Daoy (cell line): Measurements from ENCODE around the gene OR8J3. TPM values are rescaled to one million over a fixed set of nuclear protein-coding genes. Genes with fewer than 3 reads are reported as not detected.
A peak's percentile ranks its signal among the peaks of the same experiment; 100 is the strongest.
"Not testable (repeated sequence)": the region's sequence is repeated elsewhere in the genome, so short reads cannot be mapped to it uniquely, and the experiment has no call there.

ENCODE experiments used
- DNase-seq: peaks from one replicate; pipeline ENCODE4 v3.0.0-alpha.2; 2015; ENCODE audit warnings: low read depth
- total RNA-seq: library from RNA; depleted of rRNA; stranded (reverse); fragments of >200 nt; shearing (Covaris generic); gene quantifications from 2 replicates; pipeline ENCODE4 v1.2.3, GENCODE V29; 2014; rRNA removed

OR8J3 gene
- total RNA-seq = not detected in 2 replicates

GRCh38 chr11:56140151-56140661 is at the start of gene OR8J3:
Gene OR8J3 (minus strand): TSS chr11:56140201. CDS start chr11:56137718, 2,483 bp downstream.
- no peak for DNase-seq

- no peak for DNase-seq
These were observed 48.6 kb upstream of the OR8J3 start for GRCh38 chr11:56188602-56189001.

DNA sequence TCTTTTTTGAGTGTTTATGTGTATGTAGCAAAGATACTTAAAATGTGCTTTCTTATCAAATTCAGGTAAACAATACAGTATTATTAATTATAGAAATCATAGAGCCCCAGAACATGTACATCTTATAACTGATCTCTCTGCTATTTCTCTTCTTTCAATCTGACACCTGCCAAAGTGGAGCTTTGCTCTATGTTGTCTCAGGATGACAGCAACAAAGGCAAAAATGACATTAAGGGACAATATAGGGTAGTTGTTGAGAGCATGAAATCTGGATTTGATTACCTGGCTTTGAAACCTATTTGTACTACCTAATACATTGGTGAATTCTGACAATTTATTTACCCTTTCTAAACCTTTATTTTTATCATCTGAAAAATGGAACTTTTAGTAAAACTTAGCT is 43.5 kb upstream of the OR8J3 start:
- no peak for DNase-seq

DNA sequence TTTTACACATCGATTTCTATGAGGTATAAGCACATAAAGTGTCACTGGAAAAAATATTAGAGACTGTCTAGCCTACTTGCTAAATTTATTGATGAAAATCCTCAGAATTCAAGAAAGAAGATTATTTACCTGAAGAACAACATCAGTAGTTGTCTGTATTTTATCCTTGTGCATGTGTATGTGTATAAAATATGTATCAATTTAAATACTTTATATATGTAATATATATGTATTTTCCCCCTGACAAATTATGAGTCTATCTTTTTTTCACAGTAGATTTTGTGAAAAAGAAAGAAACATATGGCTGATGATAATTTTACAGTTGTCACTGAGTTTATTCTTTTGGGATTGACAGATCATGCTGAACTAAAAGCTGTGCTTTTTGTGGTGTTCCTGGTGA is 36.3 kb upstream of the OR8J3 start, which contains the start of gene OR5J2:
OR5J2 (plus strand) TSS at position 301 of the 400 bp plus-strand sequence; CDS start at position 301, 0 bp downstream.
- DNase-seq = no peak

DNA sequence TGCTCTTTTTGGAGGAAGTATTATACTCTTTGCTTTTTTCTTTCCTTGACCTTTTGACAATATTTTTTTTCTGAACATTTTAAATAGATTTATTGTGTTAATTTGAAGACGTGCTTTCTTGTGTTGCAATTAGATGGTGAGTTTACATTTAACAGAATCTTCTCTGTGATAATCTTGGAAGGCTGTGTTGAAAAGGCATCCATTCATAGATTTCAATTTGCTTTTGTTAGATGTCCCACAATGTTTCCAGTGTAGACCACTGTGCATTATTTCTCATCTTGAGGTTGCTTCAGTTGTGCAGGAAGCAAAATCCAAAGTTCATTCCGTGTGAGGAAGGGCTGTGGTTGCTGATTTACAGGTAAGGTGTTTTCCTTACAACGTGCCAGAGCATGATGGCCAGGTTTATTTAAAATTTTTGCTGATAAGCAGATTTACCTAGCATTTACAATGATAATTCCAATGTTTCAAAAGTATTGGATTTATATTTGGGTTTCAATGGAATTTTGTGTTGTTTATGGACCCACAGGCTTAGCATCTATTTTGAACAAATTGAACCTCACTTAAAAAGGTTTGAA is 32.3 kb upstream of the OR8J3 start:
- no peak for DNase-seq

GRCh38 chr11:56163804-56164203 is 23.8 kb upstream of the OR8J3 start:
- no peak for DNase-seq

DNA sequence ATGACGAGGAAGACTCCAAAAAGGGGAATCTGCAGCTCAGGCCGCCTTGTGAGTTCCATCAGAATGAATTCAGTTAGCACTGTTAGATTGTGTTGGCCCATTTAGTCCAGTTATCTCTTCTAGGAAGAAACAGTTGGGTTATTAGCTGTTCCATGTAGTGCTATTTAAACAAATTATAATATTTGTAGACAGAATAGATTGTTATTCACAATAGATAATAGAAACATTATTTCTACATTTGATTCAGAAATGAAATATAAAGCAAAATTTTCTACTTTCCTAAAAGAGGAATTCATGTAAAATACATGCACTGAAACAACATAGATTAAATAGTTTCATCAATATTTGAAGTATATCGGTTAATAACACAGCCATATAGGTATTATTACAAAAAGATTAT is 20.2 kb upstream of the OR8J3 start, which contains the start of gene OR8K5:
OR8K5 (minus strand) TSS at position 101 of the 400 bp plus-strand sequence; CDS start at position 101, 0 bp downstream.
- DNase-seq = no peak

DNA sequence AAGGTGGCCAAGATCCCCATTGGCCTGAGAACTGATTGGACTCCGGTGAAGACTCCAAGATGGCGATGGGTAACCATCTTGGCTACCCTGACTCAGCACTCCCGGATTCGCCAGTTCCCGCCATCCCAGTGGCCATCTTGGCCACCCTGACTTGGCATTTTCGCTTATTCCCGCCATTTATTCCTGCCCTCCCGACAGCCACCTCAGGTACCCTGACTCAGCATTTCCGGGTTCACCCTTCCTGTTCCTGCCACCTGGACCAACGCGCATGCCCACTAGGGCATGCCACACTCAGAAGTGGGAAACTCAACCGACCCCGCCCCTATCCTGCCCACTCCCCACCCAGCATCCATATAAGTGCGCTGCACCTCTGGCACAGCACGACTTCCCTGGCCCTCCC is 12.3 kb upstream of the OR8J3 start:
- peak; percentile 1 for DNase-seq

DNA sequence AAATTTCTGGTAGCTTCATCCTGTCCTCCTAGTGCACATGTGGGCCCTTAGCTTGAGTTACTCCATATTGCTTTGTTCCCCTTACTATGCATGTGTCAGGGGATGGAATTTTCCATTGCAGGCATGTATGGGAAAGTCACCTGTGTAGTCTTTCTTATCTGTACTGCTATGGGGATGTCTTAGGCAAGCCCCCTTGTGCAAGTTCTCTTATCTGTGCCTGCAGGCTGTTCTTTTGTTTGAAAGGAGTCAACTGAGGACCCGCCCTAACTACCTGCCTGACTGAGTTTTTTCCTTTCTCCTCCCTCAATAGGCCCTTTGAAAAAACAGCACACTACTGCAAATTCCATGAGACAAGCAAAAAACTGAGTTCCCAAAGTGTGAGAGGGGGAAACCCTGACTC is 11.4 kb upstream of the OR8J3 start:
- no peak for DNase-seq

GRCh38 chr11:56143681-56144080 is 3.7 kb upstream of the OR8J3 start:
- DNase-seq = not testable (repeated sequence)

DNA sequence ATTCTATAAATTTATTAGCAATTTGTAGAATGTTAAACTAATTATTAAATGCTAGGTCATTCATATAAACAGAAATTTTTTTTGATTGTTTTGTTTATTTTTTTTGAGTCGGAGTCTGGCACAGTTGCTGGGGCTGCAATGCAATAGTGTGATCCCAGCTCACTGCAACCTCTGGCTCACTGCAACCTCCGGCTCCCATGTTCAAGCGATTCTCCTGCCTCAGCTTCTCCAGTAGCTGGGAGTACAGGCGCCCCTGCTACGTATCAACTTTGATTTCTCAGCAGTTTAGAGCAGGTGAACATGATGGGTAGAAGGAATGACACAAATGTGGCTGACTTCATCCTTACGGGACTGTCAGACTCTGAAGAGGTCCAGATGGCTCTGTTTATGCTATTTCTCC is 17.9 kb downstream of the OR8J3 start, which contains the start of gene OR8H3:
OR8H3 (plus strand) TSS at position 301 of the 400 bp plus-strand sequence; CDS start at position 301, 0 bp downstream.
- no peak for DNase-seq

DNA sequence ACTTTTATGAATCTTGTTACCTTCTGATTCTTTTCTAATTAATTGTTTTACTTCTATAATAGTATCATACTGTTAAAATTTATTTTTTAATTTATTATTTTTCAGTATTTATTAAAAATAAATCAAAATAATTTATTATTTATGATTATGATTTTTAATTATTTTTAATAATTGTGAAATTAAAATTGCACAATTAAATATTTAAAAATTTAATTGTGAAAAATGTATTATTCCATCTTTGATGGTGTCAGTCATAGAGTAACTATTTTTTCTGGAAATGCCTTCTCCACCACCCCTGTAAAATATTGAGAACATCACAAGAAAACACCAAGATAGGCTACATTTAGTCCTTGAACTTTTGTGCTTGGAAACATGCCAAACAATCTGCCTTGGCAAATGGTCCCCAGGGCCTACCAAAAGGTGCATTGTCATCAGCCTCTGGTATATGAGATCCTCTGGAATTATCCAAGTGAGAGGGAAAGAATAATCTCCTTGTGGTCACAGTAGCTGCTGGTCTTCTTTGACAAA is 36.7 kb downstream of the OR8J3 start, which contains the start of gene OR8H2:
OR8H2 (plus strand) TSS at position 478 of the 528 bp plus-strand sequence. CDS start 1,356 bp downstream, outside the sequence.
- DNase-seq = no peak

DNA sequence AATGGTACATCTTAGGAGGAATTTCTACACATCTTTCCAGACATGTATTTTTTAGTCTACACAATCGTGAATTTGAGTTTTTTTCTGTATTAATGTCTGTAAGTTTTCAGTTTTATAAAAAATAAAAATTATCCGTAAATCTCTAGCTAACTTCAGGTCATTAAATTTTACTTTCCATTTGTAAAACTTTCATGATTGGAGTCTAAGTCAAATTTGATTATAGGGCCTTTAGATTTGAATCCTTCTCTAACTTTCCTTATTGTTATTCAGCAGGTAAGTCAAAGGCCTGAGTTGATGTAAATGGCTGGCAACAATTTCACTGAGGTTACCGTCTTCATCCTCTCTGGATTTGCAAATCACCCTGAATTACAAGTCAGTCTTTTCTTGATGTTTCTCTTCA is 47.0 kb downstream of the OR8J3 start, which contains the start of gene OR8I2:
OR8I2 (plus strand) TSS at position 301 of the 400 bp plus-strand sequence; CDS start at position 301, 0 bp downstream.
- no peak for DNase-seq

- no peak for DNase-seq
These were observed 50.3 kb downstream of the OR8J3 start for GRCh38 chr11:56089697-56090096.

Other genes with a start within 250 kb of the OR8J3 start
- gene OR5W2, start 225.6 kb downstream of the OR8J3 start, total RNA-seq = not detected in 2 replicates
- gene OR5I1, start 203.8 kb downstream of the OR8J3 start, total RNA-seq = not detected in 2 replicates
- gene OR10AG1, start 170.3 kb downstream of the OR8J3 start, total RNA-seq = not detected in 2 replicates
- gene OR5F1, start 145.6 kb downstream of the OR8J3 start, total RNA-seq = not detected in 2 replicates
- not detected in 2 replicates for gene OR5AS1, start 112.5 kb downstream of the OR8J3 start, total RNA-seq
- not detected in 2 replicates for gene OR8I2, start 46.9 kb downstream of the OR8J3 start, total RNA-seq
- gene OR8H2, start 36.5 kb downstream of the OR8J3 start, total RNA-seq = not detected in 2 replicates
- gene OR8H3, start 17.8 kb downstream of the OR8J3 start, total RNA-seq = not detected in 2 replicates
- gene OR8K5, start 20.1 kb upstream of the OR8J3 start, total RNA-seq = not detected in 2 replicates
- gene OR5J2, start 36.4 kb upstream of the OR8J3 start, total RNA-seq = not detected in 2 replicates
- not detected in 2 replicates for gene OR5T2, start 94.1 kb upstream of the OR8J3 start, total RNA-seq
- not detected in 2 replicates for gene OR5T3, start 112.1 kb upstream of the OR8J3 start, total RNA-seq
- not detected in 2 replicates for gene OR5T1, start 134.0 kb upstream of the OR8J3 start, total RNA-seq
- gene OR8H1, start 152.1 kb upstream of the OR8J3 start, total RNA-seq = not detected in 2 replicates
- not detected in 2 replicates for gene OR8K3, start 174.9 kb upstream of the OR8J3 start, total RNA-seq
- not detected in 2 replicates for gene OR8K1, start 205.8 kb upstream of the OR8J3 start, total RNA-seq
- gene OR8J1, start 214.1 kb upstream of the OR8J3 start, total RNA-seq = not detected in 2 replicates
- gene OR8U1, start 235.4 kb upstream of the OR8J3 start, total RNA-seq = not detected in 2 replicates